Measurements from ENCODE around the gene KDM4F. TPM values are rescaled to one million over a fixed set of nuclear protein-coding genes. Genes with fewer than 3 reads are reported as not detected.
"Not testable (repeated sequence)": the region's sequence is repeated elsewhere in the genome, so short reads cannot be mapped to it uniquely, and the experiment has no call there.

KDM4F gene
- total RNA-seq, 1 experiment from 2014 or later = not detected

GRCh38 chr11:95024958-95025357 lies 24.3 kb upstream of the KDM4F start, which contains the start of gene KDM4E:
KDM4E (plus strand) TSS chr11:95025258; CDS start chr11:95025558, 300 bp downstream.
- no TSS peak for BruUV-seq (replicated peaks)

GRCh38 chr11:95025594-95025993 lies 23.6 kb upstream of the KDM4F start:
- RAD21 ChIA-PET (ENCODE audit: low non-redundant PET in 1 of 2, low total read pairs in 2 of 2, uncharacterized antibody in 2 of 2, unreplicated experiment in 2 of 2); H3K79me2 ChIP-seq (ENCODE audit: insufficient read depth, low read length); DNase-seq (ENCODE audit: low read depth, low spot score); CTCF ChIA-PET; BruUV-seq (replicated peaks); H3K9me3 ChIP-seq (ENCODE audit: control insufficient read depth in 1 of 2, insufficient read depth in 1 of 2, low read depth in 1 of 2, low read length in 2 of 2); H3K4me3 ChIP-seq (replicated peaks in 1 of 2; ENCODE audit: low read depth in 1 of 2, low read length in 2 of 2); H3K4me1 ChIP-seq (ENCODE audit: control insufficient read depth in 1 of 2, insufficient read depth in 2 of 2, low read length in 2 of 2); ATAC-seq; POLR2A ChIA-PET; H3K9me2 ChIP-seq (ENCODE audit: insufficient read depth); H2AFZ ChIP-seq (ENCODE audit: low read depth, low read length, poor library complexity, severe bottlenecking); H4K20me1 ChIP-seq (ENCODE audit: insufficient read depth); H3K4me2 ChIP-seq (ENCODE audit: low read length); H3K27ac ChIP-seq (ENCODE audit: low read depth, low read length); H3K9ac ChIP-seq (ENCODE audit: low read length); H3K27me3 ChIP-seq (ENCODE audit: insufficient read depth, low read length); H3K36me3 ChIP-seq (ENCODE audit: control insufficient read depth in 1 of 2, insufficient read depth in 2 of 2, low read length in 2 of 2): not testable (repeated sequence)
- intact Hi-C loops (cut with micrococcal nuclease) = loop anchor here (1.0 kb wide), 1 partner anchor 23 kb away; no protein-coding TSS in a partner anchor

More at GRCh38 chr11:95024958-95025357, 24.3 kb upstream of the KDM4F start, which contains the start of gene KDM4E:
- Histone ChIP-seq H3K9ac (ENCODE audit: low read length) (no peak within 1 kb of the TSS), H4K20me1 (ENCODE audit: insufficient read depth) (no peaks in the 10 kb centered on the region), H3K79me2 (ENCODE audit: insufficient read depth, low read length) (no peaks in the 10 kb centered on the region), H3K27me3 (ENCODE audit: insufficient read depth, low read length) (no peaks in the 10 kb centered on the region; the same call in 1 of the 2 replicates), H3K4me2 (ENCODE audit: low read length) (no peak within 1 kb of the TSS), H3K4me3 (replicated peaks in 1 of 2; ENCODE audit: low read depth in 1 of 2, low read length in 2 of 2) (no peak within 1 kb of the TSS), H3K27ac (ENCODE audit: low read depth, low read length) (no peak within 1 kb of the TSS), H2AFZ (ENCODE audit: low read depth, low read length, poor library complexity, severe bottlenecking) (no peak within 1 kb of the TSS), H3K36me3 (ENCODE audit: control insufficient read depth in 1 of 2, insufficient read depth in 2 of 2, low read length in 2 of 2) (no peaks in the 10 kb centered on the region), H3K4me1 (ENCODE audit: control insufficient read depth in 1 of 2, insufficient read depth in 2 of 2, low read length in 2 of 2) (no peaks in the 10 kb centered on the region), H3K9me3 (ENCODE audit: control insufficient read depth in 1 of 2, insufficient read depth in 1 of 2, low read depth in 1 of 2, low read length in 2 of 2) (no peaks in the 10 kb centered on the region), H3K9me2 (ENCODE audit: insufficient read depth) (no peaks in the 10 kb centered on the region)
- intact Hi-C loops (cut with micrococcal nuclease) = loop anchor here (1.0 kb wide), 1 partner anchor 23 kb away; no protein-coding TSS in a partner anchor
- ATAC-seq = no peak
- CTCF ChIA-PET = no interaction called here
- RAD21 ChIA-PET (ENCODE audit: low non-redundant PET in 1 of 2, low total read pairs in 2 of 2, uncharacterized antibody in 2 of 2, unreplicated experiment in 2 of 2) = no interaction called here
- POLR2A ChIA-PET = no interaction called here
- no peak for DNase-seq (ENCODE audit: low read depth, low spot score)
- TF ChIP-seq ZNF274 (IDR thresholded peaks at IDR 0.05; ENCODE audit: low read depth, low read length) = no peak
- TF ChIP-seq CTCF (IDR thresholded peaks at IDR 0.05 in 2 of 3, conservative IDR thresholded peaks at IDR 0.05 in 1 of 3; ENCODE audit: borderline replicate concordance in 1 of 3, insufficient read depth in 1 of 3, low read depth in 2 of 3, low read length in 2 of 3) = no peak
- no peak for TF ChIP-seq CEBPB (IDR thresholded peaks at IDR 0.05; ENCODE audit: low read depth)
- no peak for TF ChIP-seq EGR1 (IDR thresholded peaks at IDR 0.05; ENCODE audit: low read depth)
- TF ChIP-seq REST (IDR thresholded peaks at IDR 0.05; ENCODE audit: low read depth) = no peak
- no peak for TF ChIP-seq CBX3 (IDR thresholded peaks at IDR 0.05; ENCODE audit: low read depth)

Measured in HCT116 (cell line).